ENCODE results near the gene MOXD1.

- TF ChIP-seq CTCF (IDR thresholded peaks at IDR 0.05) (no peak), POLR2A (IDR thresholded peaks at IDR 0.05) (no peak)
Measured at GRCh38 chr6:132354517-132355167, 46.6 kb downstream of the MOXD1 start.
